A673 (cell line): ENCODE measurements around the gene CADPS2.

ENCODE experiments used
- CTCF ChIP-seq: fragments of 300-800, 200-600 bp; sonication (generic); conservative IDR thresholded peaks from 2 replicates; pipeline ENCODE4 v1.5.1; 2017; ENCODE audit warnings: low read depth, mild to moderate bottlenecking, antibody characterized with exemption, low read length, moderate library complexity, mixed read lengths
- EZH2 ChIP-seq: fragments of 200-600 bp; sonication (generic); IDR thresholded peaks from 2 replicates; pipeline ENCODE4 v1.6.1; 2017; ENCODE audit warnings: borderline replicate concordance, low read depth, mild to moderate bottlenecking, mixed read lengths, antibody characterized with exemption, low read length; ENCODE audit not compliant: poor library complexity, severe bottlenecking

- no peak for TF ChIP-seq CTCF
- TF ChIP-seq EZH2: no peak
Measured at GRCh38 chr7:122618585-122619189, 267.6 kb downstream of the CADPS2 start.
